Natural killer cell treated with Interleukin-12 subunit alpha and Interleukin-12 subunit beta and Interleukin-15 and Interleukin-18, amount 100 ng/mL, for 72 hours (primary cell): Measurements from ENCODE around the gene PEF1. TPM values are rescaled to one million over a fixed set of nuclear protein-coding genes. Genes with fewer than 3 reads are reported as not detected.

ENCODE experiments used
- ATAC-seq, 2 donors: fragments of 150-1000 bp; cut with Tn5 transposase in 1 of 2; sonication (Bioruptor Pico), chemical (Tn5 transposase) in 1 of 2; 2 replicates each; pipeline ENCODE4 v1.10.0; 2021
- DNase-seq: peaks from one replicate; pipeline ENCODE4 v3.0.0; 2022; ENCODE audit warnings: low spot score
- H3K27ac Mint-ChIP-seq, 2 donors: 1 replicate in 1 of 2; 2 replicates in 1 of 2; pipeline ENCODE4 v1.8.0; 2022; ENCODE audit warnings: mixed read lengths in 2 of 2, mild to moderate bottlenecking in 1 of 2, moderate library complexity in 1 of 2
- H3K27me3 Mint-ChIP-seq, 2 donors: 1 replicate in 1 of 2; 2 replicates in 1 of 2; pipeline ENCODE4 v1.8.0; 2022; ENCODE audit warnings: mixed read lengths in 2 of 2
- H3K36me3 Mint-ChIP-seq: one replicate; pipeline ENCODE4 v1.8.0; 2022; ENCODE audit warnings: mixed read lengths
- H3K4me1 Mint-ChIP-seq, 2 donors: 1 replicate in 1 of 2; 2 replicates in 1 of 2; pipeline ENCODE4 v1.8.0; 2022; ENCODE audit warnings: low read depth in 2 of 2, mixed read lengths in 2 of 2, mild to moderate bottlenecking in 1 of 2
- H3K4me3 Mint-ChIP-seq: one replicate; pipeline ENCODE4 v1.8.0; 2022; ENCODE audit warnings: mixed read lengths
- H3K9me3 Mint-ChIP-seq: 2 replicates; pipeline ENCODE4 v1.8.0; 2022; ENCODE audit warnings: mixed read lengths
- total RNA-seq, 2 donors: library from RNA; stranded (reverse); gene quantifications; one replicate each; pipeline ENCODE4 v1.2.3, GENCODE V29; 2022

Gene PEF1
- total RNA-seq, 2 donors from 2014 or later, result 45.5 to 55.9 TPM

- H3K9me3 Mint-ChIP-seq, result no peaks in the 10 kb centered on the region
- peaks cover 0 to 3% of the 10 kb centered on the region in 2 donors for H3K4me1 Mint-ChIP-seq
- H3K36me3 Mint-ChIP-seq, result no peaks in the 10 kb centered on the region
- no peak overlapping the region for H3K4me3 Mint-ChIP-seq
- H3K27ac Mint-ChIP-seq, result no peak overlapping the region
- ATAC-seq (no peak), DNase-seq (no peak)
- peaks cover 0 to 9% of the 10 kb centered on the region in 2 donors for H3K27me3 Mint-ChIP-seq
Measured at GRCh38 chr1:31584869-31585735, 59.6 kb downstream of the PEF1 start.

GRCh38 chr1:31583995-31584868 is 60.4 kb downstream of the PEF1 start:
- no peak for ATAC-seq
- no peaks in the 10 kb centered on the region for H3K9me3 Mint-ChIP-seq
- H3K4me1 Mint-ChIP-seq, result peaks cover 0 to 2% of the 10 kb centered on the region in 2 donors
- no peak for DNase-seq
- no peak overlapping the region for H3K27ac Mint-ChIP-seq
- no peak overlapping the region for H3K4me3 Mint-ChIP-seq
- H3K36me3 Mint-ChIP-seq, result no peaks in the 10 kb centered on the region
- H3K27me3 Mint-ChIP-seq, result peaks cover 0 to 6% of the 10 kb centered on the region in 2 donors

GRCh38 chr1:31583082-31583994 is 61.3 kb downstream of the PEF1 start:
- ATAC-seq, result no peak
- no peaks in the 10 kb centered on the region for H3K9me3 Mint-ChIP-seq
- H3K27ac Mint-ChIP-seq, result no peak overlapping the region
- no peaks in the 10 kb centered on the region for H3K4me1 Mint-ChIP-seq
- H3K27me3 Mint-ChIP-seq, result peaks cover 0 to 4% of the 10 kb centered on the region in 2 donors
- H3K4me3 Mint-ChIP-seq, result no peak overlapping the region
- H3K36me3 Mint-ChIP-seq, result no peaks in the 10 kb centered on the region
- no peak for DNase-seq

- no peaks in the 10 kb centered on the region for H3K36me3 Mint-ChIP-seq
- ATAC-seq, result no peak
Measured at GRCh38 chr1:31581821-31582810, 62.6 kb downstream of the PEF1 start.

GRCh38 chr1:31580891-31581603 is 63.6 kb downstream of the PEF1 start:
- DNase-seq (no peak), ATAC-seq (no peak)
- H3K27me3 Mint-ChIP-seq, result peaks cover 3 to 6% of the 10 kb centered on the region in 2 donors
- H3K4me3 Mint-ChIP-seq, result no peak overlapping the region
- no peaks in the 10 kb centered on the region for H3K36me3 Mint-ChIP-seq
- H3K9me3 Mint-ChIP-seq, result no peaks in the 10 kb centered on the region
- H3K4me1 Mint-ChIP-seq, result no peaks in the 10 kb centered on the region
- H3K27ac Mint-ChIP-seq, result no peak overlapping the region

More at GRCh38 chr1:31581821-31582810, 62.6 kb downstream of the PEF1 start:
- Mint-ChIP-seq H3K4me1 (no peaks in the 10 kb centered on the region), H3K27me3 (no peaks in the 10 kb centered on the region), H3K4me3 (no peak overlapping the region), H3K27ac (no peak overlapping the region), H3K9me3 (no peaks in the 10 kb centered on the region)
- DNase-seq, result no peak

GRCh38 chr1:31580513-31580870 is 64.2 kb downstream of the PEF1 start:
- no peak overlapping the region for H3K4me3 Mint-ChIP-seq
- H3K27me3 Mint-ChIP-seq, result peaks cover 3 to 6% of the 10 kb centered on the region in 2 donors
- H3K9me3 Mint-ChIP-seq, result no peaks in the 10 kb centered on the region
- no peak for DNase-seq
- no peaks in the 10 kb centered on the region for H3K4me1 Mint-ChIP-seq
- H3K36me3 Mint-ChIP-seq, result no peaks in the 10 kb centered on the region
- no peak overlapping the region for H3K27ac Mint-ChIP-seq
- no peak for ATAC-seq

Other genes with a start within 250 kb of the PEF1 start
- gene SERINC2, start 231.7 kb downstream of the PEF1 start, total RNA-seq, result under 1 TPM; 0.19 to 0.56 TPM
- gene TINAGL1, start 68.4 kb downstream of the PEF1 start, total RNA-seq, result not detected
- gene HCRTR1, start 27.2 kb downstream of the PEF1 start, total RNA-seq, result not detected
- gene COL16A1, start 59.1 kb upstream of the PEF1 start, total RNA-seq, result 1 to 10 TPM in 1 of 2 donors, under 1 TPM in 1; 0.73 to 1.6 TPM
- gene ADGRB2, start 119.5 kb upstream of the PEF1 start, total RNA-seq, result 1 to 10 TPM in 1 of 2 donors, not detected in 1; 1.2 TPM
- not detected for gene SPOCD1, start 171.1 kb upstream of the PEF1 start, total RNA-seq